Uterus (tissue), 4 donors: Measurements from ENCODE around the gene PLSCR2. TPM values are rescaled to one million over a fixed set of nuclear protein-coding genes. Genes with fewer than 3 reads are reported as not detected.
"Not testable (repeated sequence)": the region's sequence is repeated elsewhere in the genome, so short reads cannot be mapped to it uniquely, and the experiment has no call there.

ENCODE experiments used
- DNase-seq, 2 donors: peaks; one replicate each; pipeline ENCODE4 v3.0.0-alpha.2; 2019 to 2020
- H3K27ac ChIP-seq, 2 donors: fragments of 200-600 bp; sonication (generic); 1 replicate in 1 of 2; 2 replicates in 1 of 2; pipeline ENCODE4 v1.5.1; 2016 to 2018
- H3K27me3 ChIP-seq, 2 donors: fragments of 200-600 bp; sonication (generic); one replicate each; pipeline ENCODE4 v1.5.1; 2018 to 2019; ENCODE audit warnings: control low read depth in 1 of 2
- H3K36me3 ChIP-seq, 2 donors: fragments of 200-600 bp; sonication (generic); one replicate each; pipeline ENCODE4 v1.5.1; 2019; ENCODE audit warnings: control low read depth in 1 of 2
- H3K4me1 ChIP-seq, 2 donors: fragments of 200-600 bp; sonication (generic); one replicate each; pipeline ENCODE4 v1.5.1; 2018 to 2019; ENCODE audit warnings: control low read depth in 1 of 2
- H3K4me3 ChIP-seq, 2 donors: fragments of 200-600 bp; sonication (generic); 1 replicate in 1 of 2; 2 replicates in 1 of 2; pipeline ENCODE4 v1.5.1; 2018 to 2019; ENCODE audit warnings: mild to moderate bottlenecking in 1 of 2
- H3K9me3 ChIP-seq, 2 donors: fragments of 200-600 bp; sonication (generic); one replicate each; pipeline ENCODE4 v1.5.1; 2019; ENCODE audit warnings: control low read depth in 1 of 2
- CTCF ChIP-seq, 4 experiments: fragments of 200-600 bp in 2 of 4; fragments of 450-650 bp in 2 of 4; sonication (generic) in 2 of 4; IDR thresholded peaks; one replicate each; pipeline ENCODE4 v1.5.1; 2016 to 2019; ENCODE audit warnings: antibody characterized with exemption in 4 of 4, mild to moderate bottlenecking in 2 of 4, moderate library complexity in 1 of 4
- POLR2A ChIP-seq, 2 donors: fragments of 450-650 bp; IDR thresholded peaks; one replicate each; pipeline ENCODE4 v1.6.1; 2016; ENCODE audit warnings: antibody characterized with exemption in 2 of 2, mild to moderate bottlenecking in 1 of 2, moderate library complexity in 1 of 2
- intact Hi-C: fragments of 100-400 bp; cut with DNase I; formaldehyde crosslinking; loops from one replicate; pipeline ENCODE4 v1.15.1; 2023; ENCODE audit warnings: low total_unique reads
- total RNA-seq, 4 donors: library from RNA; depleted of rRNA in 3 of 4; stranded (reverse); fragments of >200 nt in 3 of 4; gene quantifications; one replicate each; pipeline versions ENCODE4 v1.1.0 to v1.2.4, GENCODE V29; 2014 to 2023
- donor health status: DM: yes; HTN: yes; CAD: no.

PLSCR2 gene
- total RNA-seq, 4 donors from 2014 or later = not detected

- TF ChIP-seq CTCF (IDR thresholded peaks at IDR 0.05) (no peak), POLR2A (IDR thresholded peaks at IDR 0.05) (no peak)
- Histone ChIP-seq H3K9me3 (no peaks in the 10 kb centered on the region), H3K27ac (no peak overlapping the region), H3K27me3 (no peaks in the 10 kb centered on the region), H3K4me1 (no peaks in the 10 kb centered on the region), H3K36me3 (no peaks in the 10 kb centered on the region), H3K4me3 (no peak overlapping the region)
- intact Hi-C loops = no loop called here
- DNase-seq = no peak
These were observed 23.3 kb downstream of the PLSCR2 start for GRCh38 chr3:146446026-146446425.

- intact Hi-C loops = not testable (repeated sequence)
These were observed 29.1 kb downstream of the PLSCR2 start for GRCh38 chr3:146440310-146440709.

GRCh38 chr3:146432066-146432465 is 37.3 kb downstream of the PLSCR2 start:
- Histone ChIP-seq H3K4me3 (no peak overlapping the region), H3K27me3 (no peaks in the 10 kb centered on the region), H3K27ac (no peak overlapping the region), H3K9me3 (no peaks in the 10 kb centered on the region), H3K36me3 (no peaks in the 10 kb centered on the region), H3K4me1 (no peaks in the 10 kb centered on the region)
- no peak for DNase-seq
- intact Hi-C loops = no loop called here
- TF ChIP-seq POLR2A (IDR thresholded peaks at IDR 0.05) (no peak), CTCF (IDR thresholded peaks at IDR 0.05) (no peak)

More at GRCh38 chr3:146440310-146440709, 29.1 kb downstream of the PLSCR2 start:
- H3K4me1 ChIP-seq, DNase-seq, H3K27me3 ChIP-seq, H3K36me3 ChIP-seq, H3K4me3 ChIP-seq, H3K9me3 ChIP-seq, H3K27ac ChIP-seq: not testable (repeated sequence)

- H3K27me3 ChIP-seq = no peaks in the 10 kb centered on the region
- H3K4me3 ChIP-seq = no peak overlapping the region
- H3K36me3 ChIP-seq = no peaks in the 10 kb centered on the region
- no peaks in the 10 kb centered on the region for H3K4me1 ChIP-seq
- intact Hi-C loops = no loop called here
- no peak overlapping the region for H3K27ac ChIP-seq
- no peak for TF ChIP-seq CTCF (IDR thresholded peaks at IDR 0.05)
- no peak for TF ChIP-seq POLR2A (IDR thresholded peaks at IDR 0.05)
- no peaks in the 10 kb centered on the region for H3K9me3 ChIP-seq
- DNase-seq = no peak
These were observed 38.1 kb downstream of the PLSCR2 start for GRCh38 chr3:146431240-146431639.

GRCh38 chr3:146425341-146425740 is 44.0 kb downstream of the PLSCR2 start:
- H3K36me3 ChIP-seq = no peaks in the 10 kb centered on the region
- H3K27me3 ChIP-seq = no peaks in the 10 kb centered on the region
- TF ChIP-seq POLR2A (IDR thresholded peaks at IDR 0.05) (no peak), CTCF (IDR thresholded peaks at IDR 0.05) (no peak)
- intact Hi-C loops = no loop called here
- H3K4me3 ChIP-seq = no peak overlapping the region
- no peaks in the 10 kb centered on the region for H3K9me3 ChIP-seq
- no peaks in the 10 kb centered on the region for H3K4me1 ChIP-seq
- H3K27ac ChIP-seq = no peak overlapping the region
- no peak for DNase-seq
